GM18867 (cell line): Measurements from ENCODE around the gene KAT8.

Experiments used
- ATAC-seq: cut with Tn5 transposase; IDR thresholded peaks from one replicate; pipeline ENCODE4 v1.9.1; 2021; ENCODE audit warnings: mild to moderate bottlenecking, moderate library complexity; ENCODE audit not compliant: unreplicated experiment

KAT8 gene

GRCh38 chr16:31106509-31107464, 10.7 kb upstream of the KAT8 start:
- no peak for ATAC-seq

GRCh38 chr16:31107465-31107867, 10.0 kb upstream of the KAT8 start:
- peak; percentile 56 for ATAC-seq

DNA sequence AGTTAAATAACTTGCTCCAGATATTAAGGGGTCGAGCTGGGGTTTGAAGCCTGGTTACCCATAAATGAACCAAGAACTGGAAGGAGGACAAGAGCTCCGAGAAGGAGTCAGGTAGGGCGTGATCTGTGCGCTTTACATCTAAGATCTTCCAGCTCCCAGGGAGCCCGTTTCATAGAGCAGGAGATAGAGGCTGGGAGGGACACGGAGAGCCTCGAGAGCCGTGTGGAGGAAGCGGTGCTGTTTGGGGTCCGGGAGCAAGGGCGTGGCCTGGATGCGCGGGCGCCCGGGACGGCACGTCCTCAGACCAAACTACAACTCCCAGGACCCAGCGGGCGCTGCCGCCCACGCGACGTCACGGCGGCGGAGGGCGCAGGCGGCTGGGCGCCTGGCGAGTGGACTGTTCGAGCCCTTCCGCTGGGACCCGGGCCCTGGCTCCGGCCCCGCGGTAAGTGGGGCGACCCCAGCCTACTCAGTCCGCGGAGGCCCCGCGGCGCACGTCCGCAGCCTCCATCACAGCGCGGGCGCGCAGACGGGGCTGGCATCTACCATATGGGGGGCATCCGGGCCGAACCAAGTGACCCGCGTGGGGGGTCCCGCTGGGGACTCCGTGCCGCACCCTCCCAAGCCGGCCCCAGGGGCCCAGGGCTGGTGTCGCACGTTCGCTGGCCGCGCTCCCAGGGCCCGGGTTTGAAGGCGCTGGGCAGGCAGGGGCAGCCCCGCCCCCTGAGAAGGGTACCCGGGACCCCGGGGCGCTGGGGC, 9.2 kb upstream of the KAT8 start, which contains the start of gene BCKDK:
BCKDK (plus strand) TSS at position 352 of the 759 bp plus-strand sequence. CDS start 838 bp downstream, outside the sequence.
- ATAC-seq: peak; percentile 73

GRCh38 chr16:31108794-31109558, 8.5 kb upstream of the KAT8 start:
- ATAC-seq: no peak

DNA sequence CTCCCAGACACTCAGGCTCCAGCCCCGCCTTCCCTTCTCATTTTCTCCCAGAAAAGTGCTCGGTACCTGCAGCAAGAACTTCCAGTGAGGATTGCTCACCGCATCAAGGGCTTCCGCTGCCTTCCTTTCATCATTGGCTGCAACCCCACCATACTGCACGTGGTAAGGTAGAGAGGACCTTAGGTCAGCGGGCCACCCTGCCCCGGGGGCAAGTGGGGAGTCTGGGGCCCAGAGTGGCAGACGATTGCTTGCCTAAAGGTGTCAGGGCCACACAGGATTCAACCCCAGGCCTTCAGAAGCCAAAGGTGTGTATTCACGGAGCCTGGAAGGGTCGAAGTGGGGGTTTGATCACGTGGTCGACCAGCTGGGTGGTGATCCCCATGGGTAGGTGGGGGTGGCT, 7.8 kb upstream of the KAT8 start:
- ATAC-seq: no peak

DNA sequence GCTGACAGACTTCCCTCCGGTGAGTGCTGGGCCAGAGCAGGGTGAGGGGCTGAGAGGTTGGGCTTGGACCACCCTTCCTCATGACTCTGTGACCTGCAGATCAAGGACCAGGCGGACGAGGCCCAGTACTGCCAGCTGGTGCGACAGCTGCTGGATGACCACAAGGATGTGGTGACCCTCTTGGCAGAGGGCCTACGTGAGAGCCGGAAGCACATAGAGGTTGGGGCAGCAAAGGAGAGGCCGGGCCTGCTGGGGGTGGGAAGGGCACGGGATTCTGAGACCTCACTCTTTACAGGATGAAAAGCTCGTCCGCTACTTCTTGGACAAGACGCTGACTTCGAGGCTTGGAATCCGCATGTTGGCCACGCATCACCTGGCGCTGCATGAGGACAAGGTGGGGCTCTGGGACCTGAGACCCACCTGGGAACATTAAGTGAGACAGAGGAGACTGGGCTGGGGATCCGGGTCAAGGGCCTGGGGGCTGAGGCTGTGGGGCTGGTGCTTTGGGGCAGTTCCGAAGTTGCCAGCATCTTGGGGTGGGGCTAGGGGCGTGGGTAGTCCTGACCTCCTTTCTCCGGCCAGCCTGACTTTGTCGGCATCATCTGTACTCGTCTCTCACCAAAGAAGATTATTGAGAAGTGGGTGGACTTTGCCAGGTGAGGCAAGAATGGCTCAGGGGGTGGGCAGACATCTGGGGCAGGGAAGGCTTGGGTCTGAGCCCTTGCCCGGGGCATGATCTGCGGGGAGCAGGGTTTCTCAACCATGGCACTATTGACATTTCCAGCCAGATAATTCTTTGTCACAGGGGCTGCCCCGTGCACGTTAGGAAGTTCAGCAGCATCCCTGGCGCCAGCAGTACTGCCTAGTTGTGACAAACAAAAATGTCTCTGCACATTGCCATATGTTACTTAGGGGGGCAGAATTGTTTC, 7.1 kb upstream of the KAT8 start:
- no peak for ATAC-seq

DNA sequence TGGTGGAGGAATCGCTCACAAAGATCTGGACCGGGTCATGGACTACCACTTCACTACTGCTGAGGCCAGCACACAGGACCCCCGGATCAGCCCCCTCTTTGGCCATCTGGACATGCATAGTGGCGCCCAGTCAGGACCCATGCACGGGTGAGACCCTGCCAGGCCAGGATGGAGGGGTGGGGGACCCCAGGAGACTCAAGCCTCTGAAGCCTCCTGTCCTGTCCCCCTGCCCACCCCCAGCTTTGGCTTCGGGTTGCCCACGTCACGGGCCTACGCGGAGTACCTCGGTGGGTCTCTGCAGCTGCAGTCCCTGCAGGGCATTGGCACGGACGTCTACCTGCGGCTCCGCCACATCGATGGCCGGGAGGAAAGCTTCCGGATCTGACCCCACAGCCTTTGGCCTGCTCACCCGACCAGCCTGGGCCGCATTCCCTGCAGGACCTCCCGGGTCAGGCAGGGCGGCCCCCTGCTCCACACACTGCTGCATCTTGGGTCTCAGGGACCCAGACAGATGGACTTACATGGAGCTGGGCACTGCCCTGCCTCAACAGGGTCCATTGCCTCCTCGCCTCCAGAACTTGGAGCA, 5.5 kb upstream of the KAT8 start:
- ATAC-seq: no peak

DNA sequence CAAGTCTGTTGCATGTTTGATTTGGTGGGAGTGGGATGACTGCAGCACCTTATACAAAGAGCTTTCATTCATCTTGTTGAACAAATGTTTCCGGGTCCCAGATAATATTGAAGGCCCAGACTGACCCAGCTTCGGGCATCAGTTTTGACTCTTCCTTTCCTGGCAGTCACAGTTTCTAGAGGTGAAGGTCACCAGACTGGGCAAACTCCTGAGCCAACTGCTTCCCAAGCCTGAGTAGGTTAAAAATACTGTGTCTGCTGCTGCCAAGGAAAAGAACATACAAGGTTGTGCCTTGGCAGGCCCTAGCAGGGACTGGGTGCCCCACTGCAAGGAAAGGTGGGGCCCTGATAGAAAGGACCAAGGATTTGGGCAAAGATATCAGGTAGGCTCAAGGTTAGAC, 4.8 kb upstream of the KAT8 start:
- ATAC-seq: no peak

DNA sequence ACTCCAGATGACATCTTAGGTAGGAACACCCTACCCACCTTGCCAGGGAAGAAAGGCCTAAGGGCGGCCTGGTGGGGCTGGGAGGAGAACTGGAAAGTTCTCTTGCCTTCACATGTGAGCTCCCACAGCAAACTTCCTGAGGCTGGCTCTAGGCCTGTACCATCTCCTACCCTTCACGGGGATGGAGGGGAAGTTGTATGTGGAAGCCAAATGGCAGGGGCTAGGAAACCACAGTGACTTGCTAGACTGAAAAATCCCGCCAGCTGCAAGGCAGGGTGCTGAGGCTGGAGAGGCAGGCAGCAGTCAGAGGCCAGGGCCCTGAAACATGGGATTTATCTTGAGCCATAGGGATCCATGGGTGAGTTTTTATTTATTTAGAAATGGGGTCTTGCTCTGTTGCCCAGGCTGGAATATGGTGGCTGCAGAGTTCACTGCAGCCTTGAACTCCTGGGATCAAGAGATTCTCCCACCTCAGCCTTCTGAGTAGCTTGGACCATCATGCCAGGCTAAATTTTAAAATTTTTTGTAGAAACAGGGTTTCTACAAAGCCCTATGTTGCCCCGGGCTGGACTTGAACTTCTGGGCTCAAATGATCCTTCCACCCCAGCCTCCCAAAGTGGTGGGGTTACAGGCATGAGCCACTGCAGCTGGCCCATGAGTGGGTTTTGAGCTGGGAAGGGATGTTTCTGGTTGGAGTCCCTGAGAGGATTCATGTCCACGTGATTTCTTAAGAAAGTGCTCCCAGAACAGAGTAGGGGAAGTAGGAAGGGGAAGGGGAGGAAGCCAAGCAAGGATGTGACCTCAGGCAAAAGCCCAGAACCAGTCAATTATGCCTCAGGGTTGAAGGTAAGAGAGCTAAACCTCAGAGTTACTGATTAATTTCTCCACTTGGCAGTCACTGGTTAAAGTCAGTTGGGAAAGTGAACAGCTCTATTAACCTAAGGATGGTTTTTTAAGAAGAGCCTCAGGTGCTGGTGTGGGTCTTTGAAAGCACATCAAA, 4.0 kb upstream of the KAT8 start:
- ATAC-seq: no peak

DNA sequence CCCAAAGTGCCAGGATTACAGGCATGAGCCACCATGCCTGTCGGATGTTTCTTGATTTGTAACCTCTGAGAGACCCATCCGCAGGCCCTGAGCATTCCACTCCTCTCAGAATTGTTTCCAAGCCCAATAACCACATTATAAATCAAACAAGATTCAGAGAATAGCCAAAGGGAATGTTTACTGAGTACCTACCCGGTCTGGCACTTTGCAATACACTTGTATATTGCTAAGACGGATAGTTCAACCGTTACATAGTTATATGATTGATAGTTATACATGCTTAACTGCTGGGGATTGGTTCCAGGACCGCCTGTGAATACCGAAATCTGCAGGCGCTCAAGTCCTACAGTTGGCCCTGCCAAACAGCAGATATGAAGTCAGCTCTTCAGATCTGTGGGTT, 3.0 kb upstream of the KAT8 start:
- ATAC-seq: no peak

DNA sequence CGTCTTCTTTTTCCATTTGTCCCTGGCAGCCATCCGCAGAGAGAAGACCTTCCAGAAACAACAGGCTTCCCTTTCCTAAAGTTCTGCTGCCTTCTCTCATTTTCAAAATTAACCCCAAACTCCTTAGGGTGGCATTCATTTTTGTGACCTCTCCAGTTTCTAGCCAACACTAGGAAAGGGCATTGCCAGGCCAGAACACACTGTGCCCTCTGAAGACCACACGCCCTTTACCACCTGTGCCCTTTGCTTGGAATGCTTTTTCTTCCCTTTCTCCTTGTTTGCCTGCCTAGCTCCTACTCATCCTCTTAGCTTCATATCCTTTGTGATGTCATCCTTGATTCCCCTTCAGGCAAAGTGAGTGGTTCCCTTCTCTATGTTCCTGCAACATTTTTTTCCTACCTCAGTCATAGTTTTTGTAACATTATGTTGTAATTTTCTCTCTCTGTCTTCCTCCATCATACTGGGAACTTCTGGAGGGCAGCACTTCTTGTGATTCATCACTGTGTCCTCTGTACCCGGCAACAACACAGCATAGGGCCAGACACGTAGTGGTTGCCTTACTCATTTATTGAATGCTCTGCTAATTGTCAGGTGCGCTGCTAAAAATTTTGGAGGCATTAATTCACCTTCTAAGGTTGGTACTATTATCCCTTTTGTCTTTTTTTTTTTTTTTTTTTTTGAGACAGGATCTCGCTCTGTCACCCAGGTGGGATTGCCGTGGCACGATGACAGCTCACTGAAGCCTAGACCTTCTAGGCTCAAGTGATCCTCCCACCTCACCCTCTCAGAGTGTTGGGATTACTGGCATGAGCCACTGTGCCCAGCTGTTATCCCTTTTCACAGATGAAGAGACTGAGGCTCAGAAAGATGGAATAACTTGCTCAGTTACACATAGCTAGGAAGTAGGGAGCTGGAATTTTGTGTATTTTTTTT, 1.0 kb downstream of the KAT8 start:
- no peak for ATAC-seq

DNA sequence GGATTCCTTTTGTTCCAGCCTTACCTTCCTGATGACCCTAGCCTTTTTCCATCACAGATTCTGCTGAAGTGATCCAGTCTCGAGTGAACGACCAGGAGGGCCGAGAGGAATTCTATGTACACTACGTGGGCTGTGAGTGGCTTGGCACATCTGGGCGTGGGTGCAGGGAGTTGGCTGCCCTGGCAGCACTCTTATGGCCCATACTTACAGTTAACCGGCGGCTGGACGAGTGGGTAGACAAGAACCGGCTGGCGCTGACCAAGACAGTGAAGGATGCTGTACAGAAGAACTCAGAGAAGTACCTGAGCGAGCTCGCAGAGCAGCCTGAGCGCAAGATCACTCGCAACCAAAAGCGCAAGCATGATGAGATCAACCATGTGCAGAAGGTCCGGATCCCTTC, 2.7 kb downstream of the KAT8 start:
- no peak for ATAC-seq

- ATAC-seq: no peak
Observed at GRCh38 chr16:31125844-31126243, 8.4 kb downstream of the KAT8 start.

DNA sequence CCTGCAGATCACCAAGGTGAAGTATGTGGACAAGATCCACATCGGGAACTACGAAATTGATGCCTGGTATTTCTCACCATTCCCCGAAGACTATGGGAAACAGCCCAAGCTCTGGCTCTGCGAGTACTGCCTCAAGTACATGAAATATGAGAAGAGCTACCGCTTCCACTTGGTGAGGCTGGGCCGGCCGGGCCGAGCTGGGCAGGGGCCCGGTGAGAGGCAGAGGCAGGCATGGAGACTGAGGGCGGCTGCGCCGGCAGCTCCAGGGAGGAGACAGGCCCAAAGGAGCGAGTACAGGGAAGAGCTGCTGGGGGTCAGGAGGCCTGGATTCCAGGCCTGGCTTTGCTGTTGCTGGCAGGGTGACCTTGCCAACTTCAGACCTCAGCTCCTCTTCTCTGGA, 9.7 kb downstream of the KAT8 start:
- ATAC-seq: no peak

DNA sequence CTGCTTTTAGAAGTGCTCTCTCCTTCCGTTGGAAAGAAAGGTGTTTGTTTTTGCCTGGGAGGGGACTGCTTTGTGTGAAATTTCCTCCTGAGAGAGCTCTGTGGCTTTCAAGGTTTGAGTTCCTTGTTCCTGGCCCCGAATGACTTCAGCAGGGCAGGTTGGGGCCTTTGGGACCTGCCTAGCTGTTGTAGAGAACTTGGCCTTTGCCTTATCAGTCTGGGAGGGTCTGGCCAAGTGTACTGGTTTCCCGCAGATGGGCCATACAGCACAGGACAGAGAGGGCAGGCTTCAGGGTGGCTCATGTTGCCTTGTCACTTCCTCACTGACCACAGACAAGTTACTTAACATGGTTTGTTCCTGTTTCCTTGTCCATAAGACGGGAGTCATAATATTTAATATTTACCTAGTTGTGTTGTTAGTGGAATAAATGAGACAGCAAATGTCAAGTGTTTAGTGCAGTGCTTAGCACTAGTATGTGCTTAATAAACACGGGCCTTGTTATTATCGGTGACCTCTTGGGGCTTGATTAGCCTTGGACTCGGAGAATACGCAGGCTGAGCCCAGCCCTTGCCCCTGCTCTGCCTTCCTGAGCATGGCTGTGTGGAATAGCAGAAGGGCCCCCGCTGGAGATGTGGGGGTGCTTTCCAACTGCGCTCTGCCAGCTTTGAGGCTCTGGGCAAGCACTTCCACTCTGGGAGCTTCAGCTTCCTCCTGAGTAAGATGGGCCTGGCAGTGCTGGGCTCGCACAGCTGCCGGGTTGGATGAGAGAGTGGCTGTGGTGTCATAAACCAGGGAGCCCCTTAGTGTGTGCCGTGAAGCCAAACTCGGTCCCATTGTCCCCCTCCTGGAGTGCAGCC, 11.5 kb downstream of the KAT8 start:
- no peak for ATAC-seq

DNA sequence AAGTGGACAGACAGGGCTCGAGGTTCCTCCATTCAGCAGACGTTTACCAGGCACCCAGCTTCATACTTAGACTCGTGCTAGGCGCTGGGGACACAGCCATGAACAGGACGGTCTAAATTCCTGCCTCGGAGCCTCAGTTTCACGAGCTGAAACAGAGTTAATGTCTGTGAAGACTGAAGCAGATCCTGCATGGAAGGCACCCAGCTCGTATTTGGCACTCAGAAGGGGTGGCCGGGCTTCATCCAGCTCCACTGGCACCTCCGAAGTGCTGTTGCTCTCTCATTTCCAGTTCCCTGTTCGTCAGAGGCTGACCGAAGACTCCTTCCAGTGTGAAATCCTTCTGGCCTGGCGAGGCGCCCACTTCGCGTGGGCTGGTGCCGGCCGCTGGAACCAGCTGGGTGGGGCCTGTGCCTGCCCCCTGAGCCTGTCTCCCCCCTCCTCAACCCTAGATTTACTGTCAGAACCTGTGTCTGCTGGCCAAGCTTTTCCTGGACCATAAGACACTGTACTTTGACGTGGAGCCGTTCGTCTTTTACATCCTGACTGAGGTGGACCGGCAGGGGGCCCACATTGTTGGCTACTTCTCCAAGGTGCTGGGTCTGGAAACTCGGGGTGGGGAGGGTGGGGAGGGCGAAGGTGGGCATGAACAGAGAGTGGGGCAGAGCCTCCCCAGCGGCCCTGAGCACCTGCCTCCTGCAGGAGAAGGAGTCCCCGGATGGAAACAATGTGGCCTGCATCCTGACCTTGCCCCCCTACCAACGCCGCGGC, 12.3 kb downstream of the KAT8 start:
- no peak for ATAC-seq
